ENCODE measurements around the gene NTN3.
A peak's percentile ranks its signal among the peaks of the same experiment; 100 is the strongest.

NTN3 gene

GRCh38 chr16:2513405-2514332, 42.6 kb downstream of the NTN3 start, which contains the start of gene ATP6V0C:
Gene ATP6V0C, plus strand, starts transcription at chr16:2513952. Its CDS starts 152 bp downstream, at chr16:2514104.
- H3K36me3 Mint-ChIP-seq (ENCODE audit: low read depth) = peaks cover 4% of the 10 kb centered on the region
- H3K4me3 Mint-ChIP-seq = peak within 1 kb of the TSS; percentile 93
- H3K27me3 Mint-ChIP-seq = no peaks in the 10 kb centered on the region
- peak within 1 kb of the TSS; percentile 90 for H3K27ac Mint-ChIP-seq
- H3K4me1 Mint-ChIP-seq (ENCODE audit: low read depth) = peaks cover 56% of the 10 kb centered on the region
- H3K9me3 Mint-ChIP-seq = no peaks in the 10 kb centered on the region

- peaks cover 60% of the 10 kb centered on the region for H3K4me1 Mint-ChIP-seq (ENCODE audit: low read depth)
- no peaks in the 10 kb centered on the region for H3K27me3 Mint-ChIP-seq
- peak overlapping the region; percentile 90 for H3K27ac Mint-ChIP-seq
- peaks cover 5% of the 10 kb centered on the region for H3K36me3 Mint-ChIP-seq (ENCODE audit: low read depth)
- H3K9me3 Mint-ChIP-seq = no peaks in the 10 kb centered on the region
- H3K4me3 Mint-ChIP-seq = peak overlapping the region; percentile 93
Measured at GRCh38 chr16:2514333-2515179, 43.5 kb downstream of the NTN3 start.

GRCh38 chr16:2515180-2515851, 44.2 kb downstream of the NTN3 start:
- Mint-ChIP-seq H3K27ac (peak overlapping the region; percentile 90), H3K36me3 (ENCODE audit: low read depth) (peaks cover 10% of the 10 kb centered on the region), H3K4me1 (ENCODE audit: low read depth) (peaks cover 57% of the 10 kb centered on the region), H3K9me3 (no peaks in the 10 kb centered on the region), H3K27me3 (no peaks in the 10 kb centered on the region), H3K4me3 (peak overlapping the region; percentile 93)

- H3K36me3 Mint-ChIP-seq (ENCODE audit: low read depth) = peaks cover 10% of the 10 kb centered on the region
- H3K4me3 Mint-ChIP-seq = peak overlapping the region; percentile 93
- no peaks in the 10 kb centered on the region for H3K27me3 Mint-ChIP-seq
- no peaks in the 10 kb centered on the region for H3K9me3 Mint-ChIP-seq
- peak overlapping the region; percentile 90 for H3K27ac Mint-ChIP-seq
- peaks cover 65% of the 10 kb centered on the region for H3K4me1 Mint-ChIP-seq (ENCODE audit: low read depth)
Measured at GRCh38 chr16:2516391-2517240, 45.5 kb downstream of the NTN3 start.

- Mint-ChIP-seq H3K4me3 (no peak overlapping the region), H3K9me3 (no peaks in the 10 kb centered on the region), H3K36me3 (ENCODE audit: low read depth) (peaks cover 11% of the 10 kb centered on the region), H3K27ac (peak overlapping the region; percentile 49), H3K4me1 (ENCODE audit: low read depth) (peaks cover 57% of the 10 kb centered on the region), H3K27me3 (no peaks in the 10 kb centered on the region)
Measured at GRCh38 chr16:2517954-2518605, 47.0 kb downstream of the NTN3 start.

- H3K27me3 Mint-ChIP-seq = no peaks in the 10 kb centered on the region
- H3K4me1 Mint-ChIP-seq (ENCODE audit: low read depth) = peaks cover 54% of the 10 kb centered on the region
- H3K36me3 Mint-ChIP-seq (ENCODE audit: low read depth) = peaks cover 19% of the 10 kb centered on the region
- H3K9me3 Mint-ChIP-seq = no peaks in the 10 kb centered on the region
- H3K4me3 Mint-ChIP-seq = peak overlapping the region; percentile 55
- H3K27ac Mint-ChIP-seq = peak overlapping the region; percentile 74
Measured at GRCh38 chr16:2518823-2519710, 48.0 kb downstream of the NTN3 start.

GRCh38 chr16:2519711-2520080, 48.6 kb downstream of the NTN3 start:
- peaks cover 54% of the 10 kb centered on the region for H3K4me1 Mint-ChIP-seq (ENCODE audit: low read depth)
- peak overlapping the region; percentile 55 for H3K4me3 Mint-ChIP-seq
- H3K36me3 Mint-ChIP-seq (ENCODE audit: low read depth) = peaks cover 25% of the 10 kb centered on the region
- no peaks in the 10 kb centered on the region for H3K27me3 Mint-ChIP-seq
- H3K9me3 Mint-ChIP-seq = no peaks in the 10 kb centered on the region
- H3K27ac Mint-ChIP-seq = peak overlapping the region; percentile 74

- Mint-ChIP-seq H3K4me1 (ENCODE audit: low read depth) (peaks cover 51% of the 10 kb centered on the region), H3K27me3 (no peaks in the 10 kb centered on the region), H3K4me3 (peak within 1 kb of the TSS; percentile 82), H3K9me3 (no peaks in the 10 kb centered on the region), H3K36me3 (ENCODE audit: low read depth) (peaks cover 28% of the 10 kb centered on the region), H3K27ac (peak within 1 kb of the TSS; percentile 87)
Measured at GRCh38 chr16:2520097-2520783, 49.1 kb downstream of the NTN3 start, which contains the start of gene AMDHD2. Gene AMDHD2, plus strand, starts transcription at chr16:2520371. Its CDS starts 88 bp downstream, at chr16:2520459.

GRCh38 chr16:2520784-2521531, 49.9 kb downstream of the NTN3 start:
- H3K36me3 Mint-ChIP-seq (ENCODE audit: low read depth) = peaks cover 29% of the 10 kb centered on the region
- H3K4me3 Mint-ChIP-seq = peak overlapping the region; percentile 82
- peak overlapping the region; percentile 87 for H3K27ac Mint-ChIP-seq
- no peaks in the 10 kb centered on the region for H3K27me3 Mint-ChIP-seq
- no peaks in the 10 kb centered on the region for H3K9me3 Mint-ChIP-seq
- H3K4me1 Mint-ChIP-seq (ENCODE audit: low read depth) = peaks cover 44% of the 10 kb centered on the region
